GM23248 (cell line): ENCODE measurements around the gene CDCA3. TPM values are rescaled to one million over a fixed set of nuclear protein-coding genes. Genes with fewer than 3 reads are reported as not detected.

Experiments
- DNase-seq: peaks from one replicate; pipeline ENCODE4 v3.0.0-alpha.2; 2015
- H2AFZ ChIP-seq: fragments of 200-600 bp; sonication (generic); 2 replicates; pipeline ENCODE4 v1.6.1; 2016; ENCODE audit warnings: antibody characterized with exemption
- H3F3A ChIP-seq: fragments of 200-600 bp; sonication (generic); 2 replicates; pipeline ENCODE4 v1.6.1; 2016; ENCODE audit warnings: mild to moderate bottlenecking, antibody characterized with exemption, mixed run types; ENCODE audit not compliant: insufficient read depth
- H3K27ac ChIP-seq: fragments of 200-600 bp; sonication (generic); 2 replicates; pipeline ENCODE4 v1.5.1; 2016; ENCODE audit warnings: mild to moderate bottlenecking
- H3K27me3 ChIP-seq: fragments of 200-600 bp; sonication (generic); replicated peaks from 2 replicates; pipeline ENCODE4 v1.6.1; 2016; ENCODE audit warnings: mild to moderate bottlenecking; ENCODE audit not compliant: insufficient read depth
- H3K36me3 ChIP-seq: fragments of 200-600 bp; sonication (generic); 2 replicates; pipeline ENCODE4 v1.6.1; 2016; ENCODE audit warnings: low read depth, mild to moderate bottlenecking
- H3K4me1 ChIP-seq: fragments of 200-600 bp; sonication (generic); 2 replicates; pipeline ENCODE4 v1.6.1; 2016; ENCODE audit warnings: mild to moderate bottlenecking; ENCODE audit not compliant: insufficient read depth
- H3K4me2 ChIP-seq: fragments of 200-600 bp; sonication (generic); one replicate; pipeline ENCODE4 v1.6.1; 2016; ENCODE audit warnings: mild to moderate bottlenecking; ENCODE audit not compliant: unreplicated experiment
- H3K4me3 ChIP-seq: fragments of 200-600 bp; sonication (generic); 2 replicates; pipeline ENCODE4 v1.5.1; 2016; ENCODE audit warnings: mild to moderate bottlenecking
- H3K79me2 ChIP-seq: fragments of 200-600 bp; sonication (generic); 2 replicates; pipeline ENCODE4 v1.6.1; 2016; ENCODE audit warnings: mild to moderate bottlenecking; ENCODE audit not compliant: insufficient read depth
- H3K9ac ChIP-seq: fragments of 200-600 bp; sonication (generic); 2 replicates; pipeline ENCODE4 v1.6.1; 2016; ENCODE audit warnings: mild to moderate bottlenecking
- H3K9me2 ChIP-seq: fragments of 200-600 bp; sonication (generic); 2 replicates; pipeline ENCODE4 v1.6.1; 2016; ENCODE audit warnings: mixed run types, mild to moderate bottlenecking, moderate library complexity; ENCODE audit not compliant: insufficient read depth
- H3K9me3 ChIP-seq: fragments of 200-600 bp; sonication (generic); one replicate; pipeline ENCODE4 v1.6.1; 2017; ENCODE audit warnings: low read depth
- H4K20me1 ChIP-seq: fragments of 200-600 bp; sonication (generic); 2 replicates; pipeline ENCODE4 v1.6.0; 2016; ENCODE audit not compliant: insufficient read depth
- EZH2 ChIP-seq: fragments of 200-600 bp; sonication (generic); IDR thresholded peaks from 2 replicates; pipeline ENCODE4 v1.6.1; 2018; ENCODE audit warnings: antibody characterized with exemption, mild to moderate bottlenecking; ENCODE audit not compliant: insufficient read depth, poor library complexity, severe bottlenecking
- EZH2phosphoT487 ChIP-seq: fragments of 200-600 bp; sonication (generic); IDR thresholded peaks from 2 replicates; pipeline ENCODE4 v1.6.1; 2018; ENCODE audit warnings: antibody characterized with exemption, moderate library complexity, mild to moderate bottlenecking, low read depth; ENCODE audit not compliant: insufficient read depth
- WGBS, 2 experiments: methylation state at CpG; one replicate each; pipeline ENCODE4 v1.1.6; 2015 to 2017; ENCODE audit warnings: low lambda C conversion rate in 2 of 2, low coverage in 1 of 2; ENCODE audit errors: missing lambda C conversion rate in 2 of 2; 5-methylcytosine and 5-hydroxymethylcytosine counted together
- in situ Hi-C: fragments of 300-500 bp; cut with MboI; formaldehyde crosslinking; loops from 2 replicates; pipeline ENCODE4 v1.15.0; 2020
- polyA plus RNA-seq: library from polyadenylated mRNA; unstranded; fragments of >200 nt; fragmentation: Nextera tagmentation; extraction: Ambion mirVana; gene quantifications from 2 replicates; pipeline ENCODE4 v1.2.1, GENCODE V29; 2016
- total RNA-seq: library from RNA; depleted of rRNA; stranded (reverse); fragments of >200 nt; shearing (Covaris generic); gene quantifications from 2 replicates; pipeline ENCODE4 v1.2.3, GENCODE V29; 2014

CDCA3 gene
- total and polyA plus RNA-seq, 2 experiments from 2014 or later = 23.9 to 30.2 TPM

GRCh38 chr12:6842075-6842474, 9.0 kb downstream of the CDCA3 start:
- 96% methylated on average over 4 of the region's 4 CpGs for WGBS, 2 experiments
- Histone ChIP-seq H3K4me1 (no peaks in the 10 kb centered on the region), H3K79me2 (peaks cover 4% of the 10 kb centered on the region; the same call in 1 of the 2 replicates), H3K36me3 (peaks cover 13% of the 10 kb centered on the region; the same call in 1 of the 2 replicates), H3K9me3 (no peaks in the 10 kb centered on the region), H3K4me2 (no peak overlapping the region), H3K27me3 (no peaks in the 10 kb centered on the region), H3K4me3 (no peak overlapping the region), H4K20me1 (no peaks in the 10 kb centered on the region), H3K9ac (no peak overlapping the region), H2AFZ (no peak overlapping the region), H3F3A (no peaks in the 10 kb centered on the region), H3K9me2 (no peaks in the 10 kb centered on the region), H3K27ac (no peak overlapping the region)
- no peak for DNase-seq
- in situ Hi-C loops = no loop called here
- TF ChIP-seq EZH2phosphoT487 (no peak), EZH2 (no peak)

GRCh38 chr12:6840761-6841515, 10.1 kb downstream of the CDCA3 start, which contains the start of gene GNB3:
Gene GNB3, plus strand, starts transcription at chr12:6840925. Its CDS starts 363 bp downstream, at chr12:6841288.
- Histone ChIP-seq H3K9me2 (no peaks in the 10 kb centered on the region), H3K4me3 (no peak within 1 kb of the TSS), H3K27ac (no peak within 1 kb of the TSS), H3K4me1 (no peaks in the 10 kb centered on the region), H3K4me2 (no peak within 1 kb of the TSS), H3K79me2 (no peaks in the 10 kb centered on the region), H3K36me3 (peaks cover 11% of the 10 kb centered on the region; the same call in 1 of the 2 replicates), H3K27me3 (no peaks in the 10 kb centered on the region), H2AFZ (no peak within 1 kb of the TSS), H4K20me1 (no peaks in the 10 kb centered on the region), H3K9ac (no peak within 1 kb of the TSS), H3F3A (no peaks in the 10 kb centered on the region), H3K9me3 (no peaks in the 10 kb centered on the region)
- DNase-seq = no peak
- in situ Hi-C loops = no loop called here
- WGBS, 2 experiments = 76 to 86% methylated on average over 19 to 24 of the region's 24 CpGs
- TF ChIP-seq EZH2 (no peak), EZH2phosphoT487 (no peak)

GRCh38 chr12:6840330-6840729, 10.8 kb downstream of the CDCA3 start:
- Histone ChIP-seq H3K4me1 (no peaks in the 10 kb centered on the region), H3K27me3 (no peaks in the 10 kb centered on the region), H2AFZ (no peak overlapping the region), H3K27ac (no peak overlapping the region), H3K4me2 (no peak overlapping the region), H3K9me2 (no peaks in the 10 kb centered on the region), H3K9ac (no peak overlapping the region), H3K9me3 (no peaks in the 10 kb centered on the region), H3K4me3 (no peak overlapping the region), H3F3A (no peaks in the 10 kb centered on the region), H4K20me1 (no peaks in the 10 kb centered on the region), H3K79me2 (no peaks in the 10 kb centered on the region), H3K36me3 (peaks cover 9% of the 10 kb centered on the region; the same call in 1 of the 2 replicates)
- DNase-seq = no peak
- in situ Hi-C loops = no loop called here
- no peak for TF ChIP-seq EZH2
- no peak for TF ChIP-seq EZH2phosphoT487
- WGBS, 2 experiments = 80% methylated on average over 1 of the region's 1 CpG

GRCh38 chr12:6839482-6840201, 11.4 kb downstream of the CDCA3 start:
- Histone ChIP-seq H3K9me3 (no peaks in the 10 kb centered on the region), H3K4me2 (no peak overlapping the region), H3F3A (no peaks in the 10 kb centered on the region), H3K27ac (no peak overlapping the region), H4K20me1 (no peaks in the 10 kb centered on the region), H3K36me3 (peaks cover 3% of the 10 kb centered on the region; the same call in 1 of the 2 replicates), H3K27me3 (no peaks in the 10 kb centered on the region), H3K9ac (no peak overlapping the region), H3K79me2 (no peaks in the 10 kb centered on the region), H3K9me2 (no peaks in the 10 kb centered on the region), H2AFZ (no peak overlapping the region), H3K4me1 (no peaks in the 10 kb centered on the region), H3K4me3 (no peak overlapping the region)
- no peak for DNase-seq
- TF ChIP-seq EZH2 (no peak), EZH2phosphoT487 (no peak)
- 77 to 79% methylated on average over 10 of the region's 10 CpGs for WGBS, 2 experiments
- in situ Hi-C loops = no loop called here
